IMR-90 (cell line): Measurements from ENCODE around the gene HYPK. TPM values are rescaled to one million over a fixed set of nuclear protein-coding genes. Genes with fewer than 3 reads are reported as not detected.
"Not testable (repeated sequence)": the region's sequence is repeated elsewhere in the genome, so short reads cannot be mapped to it uniquely, and the experiment has no call there.

Experiments
- ATAC-seq: fragments of 200-7000 bp; cut with Tn5 transposase; 2 replicates; pipeline ENCODE4 v1.9.1; 2020; ENCODE audit warnings: low read depth, mild to moderate bottlenecking, moderate library complexity
- BruUV-seq: library from RNA; stranded (reverse); fragments of 400-500 nt; replicated peaks from 2 replicates; lab custom pipeline; 2021; lab: Mats Ljungman, UMichigan
- CTCF ChIA-PET: fragments of 300-600 bp; formaldehyde crosslinking; extraction: SDS; loops from one replicate; lab custom pipeline; 2021; ENCODE audit warnings: antibody characterized with exemption; lab: Yijun Ruan, JAX
- POLR2A ChIA-PET: fragments of 300-600 bp; sonication (Branson Sonifier 250); formaldehyde crosslinking; loops from one replicate; lab custom pipeline; 2022; ENCODE audit warnings: antibody characterized with exemption; ENCODE audit not compliant: unreplicated experiment; lab: Charles Lee
- DNase-seq: peaks from one replicate; pipeline ENCODE4 v3.0.0; 2013
- H2AFZ ChIP-seq: replicated peaks from 2 replicates; pipeline ENCODE3; 2013; ENCODE audit warnings: low read length, mild to moderate bottlenecking; ENCODE audit not compliant: poor library complexity
- H2AK5ac ChIP-seq: 2 replicates; pipeline ENCODE4 v1.6.1; 2013; ENCODE audit warnings: low read depth, low read length, inconsistent platforms
- H2AK9ac ChIP-seq: replicated peaks from 2 replicates; pipeline ENCODE3; 2013; ENCODE audit warnings: mild to moderate bottlenecking, low read depth, low read length, moderate library complexity; ENCODE audit not compliant: poor library complexity
- H2BK120ac ChIP-seq: 2 replicates; pipeline ENCODE4 v1.6.1; 2013; ENCODE audit warnings: low read depth, low read length, inconsistent platforms
- H2BK15ac ChIP-seq: 3 replicates; pipeline ENCODE4 v1.6.1; 2013; ENCODE audit warnings: low read depth, low read length, inconsistent platforms
- H2BK20ac ChIP-seq: 2 replicates; pipeline ENCODE4 v1.6.1; 2013; ENCODE audit warnings: low read depth, mild to moderate bottlenecking, inconsistent platforms, low read length, moderate library complexity
- H2BK5ac ChIP-seq: 2 replicates; pipeline ENCODE4 v1.6.1; 2013; ENCODE audit warnings: mild to moderate bottlenecking, low read depth, low read length, inconsistent platforms; ENCODE audit not compliant: poor library complexity, severe bottlenecking
- H3K14ac ChIP-seq: replicated peaks from 2 replicates; pipeline ENCODE4 v1.6.1; 2013; ENCODE audit warnings: low read depth, low read length, inconsistent platforms
- H3K18ac ChIP-seq: 2 replicates; pipeline ENCODE4 v1.6.1; 2013; ENCODE audit warnings: low read depth, low read length, control low read depth
- H3K23ac ChIP-seq: 2 replicates; pipeline ENCODE4 v1.6.1; 2013; ENCODE audit warnings: low read depth, low read length, inconsistent platforms
- H3K27ac ChIP-seq: 2 replicates; pipeline ENCODE4 v1.5.1; 2013; ENCODE audit warnings: mild to moderate bottlenecking, control low read depth, low read length; ENCODE audit not compliant: insufficient read depth
- H3K27me3 ChIP-seq: 2 replicates; pipeline ENCODE4 v1.6.1; 2013; ENCODE audit warnings: low read length; ENCODE audit not compliant: control insufficient read depth, insufficient read depth
- H3K36me3 ChIP-seq: 2 replicates; pipeline ENCODE4 v1.6.1; 2013; ENCODE audit warnings: low read length, mixed read lengths; ENCODE audit not compliant: control insufficient read depth, insufficient read depth
- H3K4ac ChIP-seq: 2 replicates; pipeline ENCODE4 v1.6.1; 2013; ENCODE audit warnings: low read depth, low read length, inconsistent platforms
- H3K4me1 ChIP-seq: 2 replicates; pipeline ENCODE4 v1.6.1; 2013; ENCODE audit warnings: low read length, mixed read lengths; ENCODE audit not compliant: control insufficient read depth, insufficient read depth
- H3K4me2 ChIP-seq: 2 replicates; pipeline ENCODE4 v1.6.1; 2013; ENCODE audit warnings: low read depth, mild to moderate bottlenecking, control low read depth, low read length, moderate library complexity
- H3K4me3 ChIP-seq: 2 replicates; pipeline ENCODE4 v1.5.1; 2013; ENCODE audit warnings: low read depth, mild to moderate bottlenecking, control low read depth, low read length, moderate library complexity; ENCODE audit not compliant: insufficient read depth
- H3K56ac ChIP-seq: 2 replicates; pipeline ENCODE4 v1.6.1; 2013; ENCODE audit warnings: low read length, inconsistent platforms; ENCODE audit not compliant: insufficient read depth; ENCODE audit errors: extremely low read depth
- H3K79me1 ChIP-seq, 2 experiments: 2 replicates each; pipeline ENCODE4 v1.6.1; 2013; ENCODE audit warnings: low read length in 2 of 2, inconsistent platforms in 1 of 2, low read depth in 1 of 2
- H3K9ac ChIP-seq: 2 replicates; pipeline ENCODE4 v1.6.1; 2013; ENCODE audit warnings: low read depth, low read length, control low read depth
- H3K9me1 ChIP-seq: 2 replicates; pipeline ENCODE4 v1.6.1; 2013; ENCODE audit warnings: low read length, inconsistent platforms; ENCODE audit not compliant: insufficient read depth
- H3K9me3 ChIP-seq: 2 replicates; pipeline ENCODE4 v1.6.1; 2013; ENCODE audit warnings: low read length; ENCODE audit not compliant: control insufficient read depth, insufficient read depth
- H4K20me1 ChIP-seq: 2 replicates; pipeline ENCODE4 v1.6.1; 2013; ENCODE audit warnings: low read length, inconsistent platforms; ENCODE audit not compliant: insufficient read depth
- H4K5ac ChIP-seq: 2 replicates; pipeline ENCODE4 v1.6.1; 2013; ENCODE audit warnings: mild to moderate bottlenecking, low read depth, low read length, control low read depth
- H4K8ac ChIP-seq, 2 experiments: 2 replicates each; pipeline ENCODE4 v1.6.1; 2013; ENCODE audit warnings: low read depth in 2 of 2, low read length in 2 of 2, control low read depth in 1 of 2, inconsistent platforms in 1 of 2
- H4K91ac ChIP-seq: 2 replicates; pipeline ENCODE4 v1.6.1; 2013; ENCODE audit warnings: low read depth, low read length, inconsistent platforms; ENCODE audit not compliant: insufficient read depth
- WGBS, 2 experiments: methylation state at CpG; one replicate each; pipeline versions ENCODE4 v1.1.5 to v1.1.7; 2013; ENCODE audit warnings: missing lambda C conversion rate in 2 of 2; ENCODE audit not compliant: insufficient read length in 1 of 2; ENCODE audit errors: extremely low coverage in 2 of 2; 5-methylcytosine and 5-hydroxymethylcytosine counted together
- dilution Hi-C: fragments of 300-500 bp; cut with HindIII; formaldehyde crosslinking; loops from one replicate; pipeline ENCODE4 v1.14.3; 2018; ENCODE audit warnings: low sequenced_read_pairs; ENCODE audit not compliant: unreplicated experiment
- in situ Hi-C: fragments of 300-500 bp; cut with MboI; formaldehyde crosslinking; loops from 3 replicates; pipeline ENCODE4 v1.14.3; 2019; ENCODE audit warnings: low sequenced_read_pairs, inconsistent platforms, mixed read lengths
- intact Hi-C: fragments of 100-400 bp; cut with micrococcal nuclease; formaldehyde crosslinking; loops from 2 replicates; pipeline ENCODE4 v1.10.0; 2022
- polyA plus RNA-seq, 3 experiments: library from polyadenylated mRNA; depleted of rRNA; stranded (reverse); fragments of >200 nt; gene quantifications; 2 replicates each; pipeline ENCODE4 v1.2.3, GENCODE V29; 2012; ENCODE audit warnings: low replicate concordance in 1 of 3
- total RNA-seq: library from RNA; depleted of rRNA; stranded (reverse); fragments of >200 nt; gene quantifications from 2 replicates; pipeline ENCODE4 v1.2.3, GENCODE V29; 2012

The HYPK gene
- total and polyA plus RNA-seq, 2 of the 4 experiments (the other 2 are of a cell fraction), result 1.4 to 9.1 TPM

- H3K27ac ChIP-seq, BruUV-seq, H3K18ac ChIP-seq, H3K9me1 ChIP-seq, H4K91ac ChIP-seq, CTCF ChIA-PET, H3K4me1 ChIP-seq, H4K20me1 ChIP-seq, H3K9me3 ChIP-seq, H2BK15ac ChIP-seq, H3K4me2 ChIP-seq, in situ Hi-C loops, H3K4me3 ChIP-seq, H2AFZ ChIP-seq, H2BK5ac ChIP-seq, H3K14ac ChIP-seq, ATAC-seq, intact Hi-C loops, H4K5ac ChIP-seq, H3K23ac ChIP-seq, H3K56ac ChIP-seq, H3K4ac ChIP-seq, POLR2A ChIA-PET, H4K8ac ChIP-seq, dilution Hi-C loops, DNase-seq, H3K9ac ChIP-seq, H2BK120ac ChIP-seq, H2AK5ac ChIP-seq, H2AK9ac ChIP-seq, H3K27me3 ChIP-seq, H2BK20ac ChIP-seq: not testable (repeated sequence)
- Histone ChIP-seq H3K36me3 (peaks cover 49% of the 10 kb centered on the region), H3K79me1 (peaks cover 3 to 41% of the 10 kb centered on the region in 2 experiments; a peak in 3 of 4 replicates)
- 100% methylated on average over 2 of the region's 7 CpGs; no CpG with 5 or more reads in 1 of the 2 experiments for WGBS, 2 experiments
Measured at GRCh38 chr15:43802676-43803075, 2.3 kb downstream of the HYPK start.
